Tibial nerve (tissue), 3 donors: ENCODE data around the gene PRPF6.

Experiments
- POLR2A ChIP-seq, 2 donors: fragments of 450-650 bp; IDR thresholded peaks; one replicate each; pipeline ENCODE4 v1.6.1; 2017; ENCODE audit warnings: antibody characterized with exemption in 2 of 2, mild to moderate bottlenecking in 2 of 2, moderate library complexity in 2 of 2
- TF ChIP-seq, protein P1 (sequence below), 5 experiments: fragments of 200-600 bp in 3 of 5; fragments of 450-650 bp in 2 of 5; sonication (generic) in 3 of 5; IDR thresholded peaks; one replicate each; pipeline ENCODE4 v1.5.1; 2016 to 2019; ENCODE audit warnings: antibody characterized with exemption in 5 of 5, mild to moderate bottlenecking in 3 of 5, moderate library complexity in 2 of 5

GRCh38 chr20:64044484-64045247, 63.7 kb downstream of the PRPF6 start:
- TF ChIP-seq, protein P1, sequence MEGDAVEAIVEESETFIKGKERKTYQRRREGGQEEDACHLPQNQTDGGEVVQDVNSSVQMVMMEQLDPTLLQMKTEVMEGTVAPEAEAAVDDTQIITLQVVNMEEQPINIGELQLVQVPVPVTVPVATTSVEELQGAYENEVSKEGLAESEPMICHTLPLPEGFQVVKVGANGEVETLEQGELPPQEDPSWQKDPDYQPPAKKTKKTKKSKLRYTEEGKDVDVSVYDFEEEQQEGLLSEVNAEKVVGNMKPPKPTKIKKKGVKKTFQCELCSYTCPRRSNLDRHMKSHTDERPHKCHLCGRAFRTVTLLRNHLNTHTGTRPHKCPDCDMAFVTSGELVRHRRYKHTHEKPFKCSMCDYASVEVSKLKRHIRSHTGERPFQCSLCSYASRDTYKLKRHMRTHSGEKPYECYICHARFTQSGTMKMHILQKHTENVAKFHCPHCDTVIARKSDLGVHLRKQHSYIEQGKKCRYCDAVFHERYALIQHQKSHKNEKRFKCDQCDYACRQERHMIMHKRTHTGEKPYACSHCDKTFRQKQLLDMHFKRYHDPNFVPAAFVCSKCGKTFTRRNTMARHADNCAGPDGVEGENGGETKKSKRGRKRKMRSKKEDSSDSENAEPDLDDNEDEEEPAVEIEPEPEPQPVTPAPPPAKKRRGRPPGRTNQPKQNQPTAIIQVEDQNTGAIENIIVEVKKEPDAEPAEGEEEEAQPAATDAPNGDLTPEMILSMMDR (IDR thresholded peaks at IDR 0.05): no peak
- no peak for TF ChIP-seq POLR2A (IDR thresholded peaks at IDR 0.05)
